Stimulated activated CD4-positive, alpha-beta T cell treated with anti-CD3 and anti-CD28 coated beads, Interleukin-1b, Interleukin-23, amount 100 ng/mL, for 24 hours (primary cell): ENCODE measurements around the gene ISOC1.

ENCODE experiments used
- DNase-seq, 4 experiments: peaks; one replicate each; pipeline ENCODE4 v3.0.0-alpha.2; 2020; ENCODE audit warnings: low read depth in 4 of 4, low spot score in 1 of 4

Gene ISOC1

GRCh38 chr5:129094924-129095899 lies 663 bp downstream of the ISOC1 start:
- DNase-seq = peak in 2 of 4 experiments; percentile 6 to 34

GRCh38 chr5:129096382-129096991 lies 1.9 kb downstream of the ISOC1 start:
- DNase-seq = no peak

- no peak for DNase-seq
These were observed 3.1 kb downstream of the ISOC1 start for GRCh38 chr5:129097498-129098296.

GRCh38 chr5:129098488-129099183 lies 4.1 kb downstream of the ISOC1 start:
- no peak for DNase-seq

GRCh38 chr5:129099184-129099569 lies 4.6 kb downstream of the ISOC1 start:
- DNase-seq = no peak

GRCh38 chr5:129101794-129102193 lies 7.2 kb downstream of the ISOC1 start:
- no peak for DNase-seq

- no peak for DNase-seq
These were observed 8.8 kb downstream of the ISOC1 start for GRCh38 chr5:129103397-129103796.

GRCh38 chr5:129104915-129105455 lies 10.4 kb downstream of the ISOC1 start:
- no peak for DNase-seq

GRCh38 chr5:129107637-129108036 lies 13.1 kb downstream of the ISOC1 start:
- no peak for DNase-seq

- no peak for DNase-seq
These were observed 16.2 kb downstream of the ISOC1 start for GRCh38 chr5:129110742-129111141.

- DNase-seq = no peak
These were observed 16.8 kb downstream of the ISOC1 start for GRCh38 chr5:129111351-129111750.

- DNase-seq = no peak
These were observed 17.7 kb downstream of the ISOC1 start for GRCh38 chr5:129112295-129112694.

- no peak for DNase-seq
These were observed 19.3 kb downstream of the ISOC1 start for GRCh38 chr5:129113867-129114266.

GRCh38 chr5:129114539-129115193 lies 20.1 kb downstream of the ISOC1 start:
- no peak for DNase-seq

- no peak for DNase-seq
These were observed 21.1 kb downstream of the ISOC1 start for GRCh38 chr5:129115680-129116079.

- DNase-seq = no peak
These were observed 22.2 kb downstream of the ISOC1 start for GRCh38 chr5:129116797-129117196.

- DNase-seq = no peak
These were observed 23.9 kb downstream of the ISOC1 start for GRCh38 chr5:129118405-129118804.

- DNase-seq = no peak
These were observed 24.3 kb downstream of the ISOC1 start for GRCh38 chr5:129118826-129119225.

GRCh38 chr5:129120158-129120581 lies 25.6 kb downstream of the ISOC1 start:
- no peak for DNase-seq

- DNase-seq = no peak
These were observed 28.0 kb downstream of the ISOC1 start for GRCh38 chr5:129122560-129122959.
